Loucy (cell line): ENCODE measurements around the gene FA2H.
"Not testable (repeated sequence)": the region's sequence is repeated elsewhere in the genome, so short reads cannot be mapped to it uniquely, and the experiment has no call there.

ENCODE experiments used
- H2AFZ ChIP-seq: fragments of 200-600 bp; sonication (generic); 2 replicates; pipeline ENCODE4 v1.6.0; 2016; ENCODE audit warnings: antibody characterized with exemption, mild to moderate bottlenecking, low read length, moderate library complexity
- H3F3A ChIP-seq: fragments of 200-600 bp; 2 replicates; pipeline ENCODE4 v1.6.0; 2016; ENCODE audit warnings: antibody characterized with exemption, low read depth, mild to moderate bottlenecking
- H3K27me3 ChIP-seq: fragments of 200-600 bp; sonication (generic); 2 replicates; pipeline ENCODE4 v1.6.1; 2014; ENCODE audit warnings: low read length, mild to moderate bottlenecking; ENCODE audit not compliant: insufficient read depth, poor library complexity, severe bottlenecking
- H3K36me3 ChIP-seq: fragments of 200-600 bp; sonication (generic); 2 replicates; pipeline ENCODE4 v1.6.1; 2016; ENCODE audit warnings: low read length; ENCODE audit not compliant: insufficient read depth
- H3K4me1 ChIP-seq: fragments of 200-600 bp; sonication (generic); 2 replicates; pipeline ENCODE4 v1.5.1; 2014; ENCODE audit warnings: low read length, mild to moderate bottlenecking; ENCODE audit not compliant: insufficient read depth, poor library complexity, severe bottlenecking
- H3K4me2 ChIP-seq: fragments of 200-600 bp; sonication (generic); 2 replicates; pipeline ENCODE4 v1.6.0; 2014; ENCODE audit warnings: antibody characterized with exemption, low read length, low read depth, mild to moderate bottlenecking; ENCODE audit not compliant: poor library complexity, severe bottlenecking
- H3K4me3 ChIP-seq: fragments of 200-600 bp; sonication (generic); 2 replicates; pipeline ENCODE4 v1.5.1; 2014; ENCODE audit warnings: low read length, mild to moderate bottlenecking, mixed read lengths; ENCODE audit not compliant: poor library complexity, severe bottlenecking
- H3K79me2 ChIP-seq: fragments of 200-600 bp; sonication (generic); 2 replicates; pipeline ENCODE4 v1.6.1; 2014; ENCODE audit warnings: low read length; ENCODE audit not compliant: insufficient read depth
- H3K9ac ChIP-seq: fragments of 200-600 bp; sonication (generic); 2 replicates; pipeline ENCODE4 v1.6.0; 2014; ENCODE audit warnings: mild to moderate bottlenecking, low read depth, low read length, moderate library complexity; ENCODE audit not compliant: poor library complexity, severe bottlenecking
- H3K9me2 ChIP-seq: fragments of 200-600 bp; sonication (generic); replicated peaks from 2 replicates; pipeline ENCODE4 v1.6.1; 2016; ENCODE audit warnings: low read depth, low read length, mixed read lengths
- H3K9me3 ChIP-seq: fragments of 200-600 bp; sonication (generic); 2 replicates; pipeline ENCODE4 v1.6.1; 2014; ENCODE audit warnings: mild to moderate bottlenecking, antibody characterized with exemption, low read length, low read depth; ENCODE audit not compliant: insufficient read depth
- H4K20me1 ChIP-seq: fragments of 200-600 bp; sonication (generic); 2 replicates; pipeline ENCODE4 v1.6.0; 2014; ENCODE audit warnings: antibody characterized with exemption, low read length, mild to moderate bottlenecking; ENCODE audit not compliant: insufficient read depth, poor library complexity, severe bottlenecking
- CTCF ChIP-seq: fragments of 200-600 bp; sonication (generic); conservative IDR thresholded peaks from 2 replicates; pipeline ENCODE4 v1.5.1; 2014; ENCODE audit warnings: mild to moderate bottlenecking, antibody characterized with exemption, low read length
- EZH2phosphoT487 ChIP-seq: fragments of 200-600 bp; IDR thresholded peaks from 2 replicates; pipeline ENCODE4 v1.6.1; 2018; ENCODE audit warnings: antibody characterized with exemption, mild to moderate bottlenecking, moderate library complexity, borderline replicate concordance

FA2H gene

GRCh38 chr16:74793571-74793970, 19.0 kb upstream of the FA2H start:
- TF ChIP-seq EZH2phosphoT487 (no peak), CTCF (no peak)
- H3K4me2 ChIP-seq, result no peak overlapping the region
- no peaks in the 10 kb centered on the region for H3F3A ChIP-seq
- no peaks in the 10 kb centered on the region for H4K20me1 ChIP-seq
- no peaks in the 10 kb centered on the region for H3K79me2 ChIP-seq
- H3K9me3 ChIP-seq, result no peaks in the 10 kb centered on the region
- H3K27me3 ChIP-seq, result no peaks in the 10 kb centered on the region
- no peak overlapping the region for H3K4me3 ChIP-seq
- H3K9ac ChIP-seq, result no peak overlapping the region
- no peaks in the 10 kb centered on the region for H3K4me1 ChIP-seq
- H3K36me3 ChIP-seq, result no peaks in the 10 kb centered on the region
- no peaks in the 10 kb centered on the region for H3K9me2 ChIP-seq
- no peak overlapping the region for H2AFZ ChIP-seq

GRCh38 chr16:74792225-74792624, 17.6 kb upstream of the FA2H start:
- H3K27me3 ChIP-seq, result no peaks in the 10 kb centered on the region
- no peak overlapping the region for H3K9ac ChIP-seq
- no peak overlapping the region for H3K4me3 ChIP-seq
- H3F3A ChIP-seq, result no peaks in the 10 kb centered on the region
- H3K79me2 ChIP-seq, result no peaks in the 10 kb centered on the region
- H3K9me2 ChIP-seq, result no peaks in the 10 kb centered on the region
- H3K4me1 ChIP-seq, result no peaks in the 10 kb centered on the region
- H2AFZ ChIP-seq, result no peak overlapping the region
- H3K4me2 ChIP-seq, result no peak overlapping the region
- TF ChIP-seq CTCF, result no peak
- TF ChIP-seq EZH2phosphoT487, result no peak
- no peaks in the 10 kb centered on the region for H3K36me3 ChIP-seq
- H4K20me1 ChIP-seq, result no peaks in the 10 kb centered on the region
- H3K9me3 ChIP-seq, result no peaks in the 10 kb centered on the region

- H3F3A ChIP-seq, H3K4me1 ChIP-seq, H3K4me2 ChIP-seq, H3K36me3 ChIP-seq, H3K79me2 ChIP-seq, H4K20me1 ChIP-seq, H2AFZ ChIP-seq, H3K27me3 ChIP-seq, H3K4me3 ChIP-seq, H3K9me2 ChIP-seq, H3K9me3 ChIP-seq, H3K9ac ChIP-seq: not testable (repeated sequence)
Measured at GRCh38 chr16:74791749-74792148, 17.1 kb upstream of the FA2H start.

GRCh38 chr16:74788108-74788507, 13.5 kb upstream of the FA2H start:
- Histone ChIP-seq H3K79me2 (no peaks in the 10 kb centered on the region), H2AFZ (no peak overlapping the region), H3K4me3 (no peak overlapping the region), H3K4me2 (no peak overlapping the region), H3K36me3 (no peaks in the 10 kb centered on the region), H3K9ac (no peak overlapping the region), H3K27me3 (no peaks in the 10 kb centered on the region), H4K20me1 (no peaks in the 10 kb centered on the region), H3K4me1 (no peaks in the 10 kb centered on the region), H3K9me2 (no peaks in the 10 kb centered on the region), H3K9me3 (no peaks in the 10 kb centered on the region), H3F3A (no peaks in the 10 kb centered on the region)
- TF ChIP-seq CTCF (no peak), EZH2phosphoT487 (no peak)
